DMS153 (cell line): ENCODE data around the gene ITGB1.
"Not testable (repeated sequence)": the region's sequence is repeated elsewhere in the genome, so short reads cannot be mapped to it uniquely, and the experiment has no call there.

Experiments
- DNase-seq: peaks from one replicate; lab custom pipeline; 2025; lab: John Stamatoyannopoulos, UW

The ITGB1 gene

GRCh38 chr10:32938554-32939061 is 19.4 kb downstream of the ITGB1 start:
- peak; percentile 34 for DNase-seq

GRCh38 chr10:32937911-32938424 is 20.1 kb downstream of the ITGB1 start:
- no peak for DNase-seq

GRCh38 chr10:32932225-32932729 is 25.8 kb downstream of the ITGB1 start:
- DNase-seq, result no peak

- no peak for DNase-seq
Observed at GRCh38 chr10:32931593-32931992, 26.4 kb downstream of the ITGB1 start.

DNA sequence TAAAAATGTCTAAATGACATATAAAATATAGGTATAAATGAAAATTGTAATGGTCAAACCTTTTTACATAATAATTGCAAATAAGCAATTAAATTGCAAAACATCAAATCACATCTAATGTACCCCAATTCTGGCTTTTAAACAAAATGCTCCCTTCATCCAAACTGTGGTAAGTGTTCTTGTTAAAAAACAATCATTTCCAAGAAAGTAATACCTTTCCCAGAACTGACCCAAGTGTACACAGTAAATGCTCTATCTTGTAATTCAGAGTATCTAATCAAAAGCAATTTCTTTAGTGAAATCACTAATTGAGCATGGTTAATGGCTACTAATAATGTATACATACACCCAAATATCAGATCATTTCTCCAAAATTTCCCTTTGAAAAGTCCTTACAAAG is 28.0 kb downstream of the ITGB1 start:
- no peak for DNase-seq

DNA sequence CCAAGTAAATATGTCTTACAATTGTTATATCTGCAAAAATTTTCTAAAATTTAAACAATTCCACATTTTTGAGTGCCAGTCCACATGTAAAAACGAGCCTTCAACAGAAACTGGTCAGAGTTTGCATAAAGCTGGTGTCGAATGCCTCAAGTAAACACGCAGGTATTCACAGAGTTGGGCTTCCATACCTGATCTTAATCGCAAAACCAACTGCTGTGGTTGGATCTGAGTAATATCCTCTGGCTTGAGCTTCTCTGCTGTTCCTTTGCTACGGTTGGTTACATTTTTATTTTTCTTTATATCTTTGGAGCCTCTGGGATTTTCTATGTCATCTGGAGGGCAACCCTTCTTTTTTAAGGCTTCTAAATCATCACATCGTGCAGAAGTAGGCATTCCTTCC is 28.4 kb downstream of the ITGB1 start:
- DNase-seq, result no peak

DNA sequence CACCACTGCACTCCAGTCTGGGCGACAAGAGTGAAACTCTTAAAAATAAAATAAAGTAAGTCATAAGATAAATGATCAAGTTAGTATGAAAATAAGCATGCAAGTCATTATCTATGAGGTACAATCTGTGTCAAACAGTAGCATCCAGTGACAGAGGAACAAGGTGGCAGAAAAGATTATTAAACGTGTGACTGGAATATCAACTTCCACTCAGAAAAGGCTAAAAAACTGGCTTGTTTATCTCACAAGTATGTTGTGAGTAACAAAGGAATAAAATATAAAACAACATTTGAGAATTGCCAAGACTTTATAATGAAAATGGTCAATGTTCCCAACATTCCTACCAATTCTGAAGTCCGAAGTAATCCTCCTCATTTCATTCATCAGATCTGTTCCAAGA is 30.3 kb downstream of the ITGB1 start:
- DNase-seq, result no peak

GRCh38 chr10:32923849-32924248 is 34.2 kb downstream of the ITGB1 start:
- DNase-seq, result no peak

DNA sequence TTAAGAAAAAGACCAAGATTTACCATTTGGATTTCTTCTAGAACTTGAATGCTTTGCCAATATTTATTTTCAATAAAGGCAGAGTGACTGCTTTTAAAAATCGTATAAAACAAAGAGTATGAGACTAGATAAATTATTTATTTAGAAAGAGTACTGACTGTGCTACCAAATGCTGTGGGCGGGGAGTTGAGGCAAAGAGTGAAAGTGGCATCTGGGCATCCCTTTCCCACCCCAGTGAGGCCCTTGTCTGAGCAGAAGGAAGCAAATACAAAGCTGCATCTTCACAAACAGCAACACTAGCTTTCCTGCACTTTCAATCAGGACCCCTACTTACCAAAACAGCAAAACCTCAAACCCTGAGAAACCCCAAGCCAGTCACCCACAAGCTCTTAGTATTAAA is 34.9 kb downstream of the ITGB1 start:
- no peak for DNase-seq

GRCh38 chr10:32922170-32922569 is 35.9 kb downstream of the ITGB1 start:
- no peak for DNase-seq

- not testable (repeated sequence) for DNase-seq
Observed at GRCh38 chr10:32917817-32918216, 40.2 kb downstream of the ITGB1 start.

DNA sequence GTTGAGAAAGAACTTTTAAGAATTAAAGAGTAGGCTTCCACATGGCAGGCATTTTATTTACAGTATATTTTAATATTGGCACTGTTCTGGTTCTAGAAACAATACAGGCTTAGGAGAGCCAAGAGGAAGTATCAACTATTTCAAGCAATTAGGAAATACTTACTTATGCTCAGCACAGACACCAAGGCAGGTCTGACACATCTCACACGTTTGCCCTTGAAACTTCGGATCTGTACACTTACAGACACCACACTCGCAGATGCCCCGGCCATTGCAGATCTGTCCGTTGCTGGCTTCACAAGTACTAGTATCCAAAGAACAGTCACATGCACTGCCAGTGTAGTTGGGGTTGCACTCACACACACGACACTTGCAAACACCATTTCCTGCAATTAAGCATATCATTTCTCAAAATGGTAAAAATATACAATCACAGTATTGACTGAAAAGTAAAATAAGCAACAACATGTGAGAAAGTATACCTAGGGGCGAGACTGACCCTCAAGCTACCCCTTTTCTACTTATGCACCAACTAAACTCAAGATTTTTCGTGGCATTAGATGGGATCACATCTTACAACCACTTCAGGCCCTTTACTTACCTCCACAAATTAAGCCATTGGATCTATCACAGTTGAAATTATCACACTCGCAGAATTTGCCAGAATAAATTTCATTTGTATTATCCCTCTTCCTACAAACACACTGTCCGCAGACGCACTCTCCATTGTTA is 46.6 kb downstream of the ITGB1 start:
- no peak for DNase-seq

DNA sequence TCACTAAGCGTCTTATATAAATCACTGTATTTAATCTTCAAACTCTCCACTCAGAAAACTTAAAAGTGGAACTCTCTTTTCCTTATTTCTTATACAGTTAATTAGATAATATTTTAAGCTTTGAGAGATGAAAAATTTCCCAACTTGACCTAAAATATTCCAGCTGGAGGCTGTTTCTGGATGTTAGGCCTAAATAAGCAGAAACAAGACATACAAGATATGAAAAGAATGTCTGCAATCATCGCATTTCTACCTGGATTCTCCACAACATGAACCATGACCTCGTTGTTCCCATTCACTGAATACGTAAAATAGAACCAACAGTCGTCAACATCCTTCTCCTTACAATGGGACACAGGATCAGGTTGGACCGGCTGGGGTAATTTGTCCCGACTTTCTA is 48.1 kb downstream of the ITGB1 start:
- not testable (repeated sequence) for DNase-seq

DNA sequence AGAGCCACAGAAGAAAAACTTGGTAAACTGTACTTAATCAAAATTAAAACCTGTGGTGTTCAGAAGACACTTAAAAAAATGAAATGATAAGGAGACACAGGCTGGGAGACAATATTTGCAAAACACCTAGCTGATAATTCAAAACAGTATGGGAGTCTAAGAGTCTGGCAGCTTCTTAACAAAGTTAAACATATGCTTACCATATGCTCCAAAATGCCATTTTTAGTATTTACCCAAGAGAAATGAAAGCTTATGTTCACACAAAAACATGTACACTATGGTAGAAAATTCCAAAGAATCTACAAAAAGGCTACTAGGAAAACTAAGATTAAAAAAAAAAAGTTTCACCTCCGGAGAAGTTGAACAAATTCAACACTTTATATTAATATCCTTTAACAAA is 48.6 kb downstream of the ITGB1 start:
- DNase-seq, result no peak

DNA sequence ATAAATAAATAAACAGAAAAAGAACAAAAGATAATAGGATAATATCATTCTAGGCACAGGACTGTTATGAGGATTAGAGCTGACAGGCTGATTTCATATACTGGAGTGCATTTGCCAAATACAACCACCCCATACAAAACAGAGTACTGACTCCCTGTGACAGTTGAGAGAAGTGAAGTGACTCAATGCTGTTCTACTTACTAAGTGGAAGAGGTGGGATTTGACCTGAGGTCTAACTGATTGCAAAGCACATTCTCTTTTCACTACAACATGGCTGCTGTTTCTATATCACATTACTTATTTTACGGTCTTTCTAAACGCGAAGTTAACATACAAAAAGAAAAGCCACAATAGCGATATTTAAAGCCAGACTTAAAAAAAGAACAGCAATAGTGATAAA is 51.4 kb downstream of the ITGB1 start:
- no peak for DNase-seq

DNA sequence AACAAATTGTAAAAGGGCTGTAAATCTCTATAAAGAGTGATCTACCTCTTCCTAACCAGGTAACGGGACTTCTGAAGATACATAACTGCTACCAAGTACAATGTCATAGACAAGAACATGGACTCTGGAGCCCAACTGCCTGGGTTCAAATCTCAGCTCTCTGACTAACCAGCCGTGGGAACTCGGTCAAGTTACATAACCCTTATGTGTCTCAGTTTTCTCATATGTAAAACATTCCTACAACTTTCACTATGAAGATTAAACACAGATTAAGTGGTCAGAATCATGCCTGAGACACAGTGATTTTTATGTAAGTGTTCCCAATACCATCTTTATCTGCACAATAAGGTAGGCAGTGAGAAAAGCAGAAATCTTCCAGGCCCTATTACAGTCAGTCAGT is 52.6 kb downstream of the ITGB1 start:
- DNase-seq, result no peak

GRCh38 chr10:32901815-32902214 is 56.2 kb downstream of the ITGB1 start:
- no peak for DNase-seq

DNA sequence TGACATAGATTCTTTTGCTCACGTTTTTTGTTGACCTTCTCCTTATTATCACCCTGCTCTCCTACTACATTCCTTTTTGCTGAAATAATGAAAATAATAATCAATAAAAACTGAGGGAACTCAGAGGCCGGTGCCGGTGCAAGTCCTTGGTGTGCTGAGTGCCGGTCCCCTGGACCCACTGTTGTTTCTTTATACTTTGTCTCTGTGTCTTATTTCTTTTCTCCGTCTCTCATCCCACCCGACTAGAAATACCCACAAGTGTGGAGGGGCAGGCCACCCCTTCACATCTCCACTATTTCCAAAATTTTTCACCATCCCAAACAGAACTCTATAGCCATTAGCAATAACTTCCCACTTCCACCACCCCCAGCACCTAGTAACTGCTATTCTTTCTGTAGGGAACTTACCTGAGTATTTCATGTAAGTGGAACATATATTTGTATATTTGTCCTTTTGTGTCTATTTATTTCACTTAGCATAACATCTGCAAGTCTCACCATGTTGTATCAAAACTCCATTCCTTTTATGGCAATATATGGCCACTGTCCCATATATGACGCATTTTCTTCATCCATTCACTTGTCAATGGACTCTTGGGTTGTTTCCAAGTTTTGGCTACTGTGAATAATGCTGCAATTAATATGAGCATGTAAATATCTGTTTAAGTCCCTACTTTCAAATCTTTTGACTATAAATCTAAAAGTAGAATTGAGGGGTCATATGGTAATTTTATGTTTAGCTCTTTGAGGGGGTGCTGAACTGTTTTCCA is 62.6 kb downstream of the ITGB1 start:
- not testable (repeated sequence) for DNase-seq

GRCh38 chr10:32893916-32894664 is 63.9 kb downstream of the ITGB1 start:
- DNase-seq, result no peak

GRCh38 chr10:32893434-32893833 is 64.6 kb downstream of the ITGB1 start:
- no peak for DNase-seq

DNA sequence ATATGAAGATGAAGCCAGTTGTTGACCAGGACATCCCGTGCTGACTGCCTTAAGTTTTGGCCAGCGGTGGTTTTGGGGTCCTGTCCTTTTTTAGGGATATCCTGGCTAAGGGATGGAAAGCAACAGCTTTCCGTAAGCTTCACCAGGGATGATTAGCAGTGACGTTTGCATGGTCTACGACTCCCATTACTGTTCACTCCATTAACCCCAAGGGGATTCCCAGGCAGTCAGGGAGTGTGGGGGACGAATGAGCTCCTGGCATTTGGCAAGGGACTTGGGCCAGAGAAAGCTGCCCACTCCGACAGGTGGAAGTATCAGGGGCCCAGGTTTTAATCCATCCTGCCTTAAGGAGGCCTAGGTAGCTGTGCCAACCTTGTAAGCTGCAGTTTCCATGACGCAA is 66.8 kb downstream of the ITGB1 start:
- DNase-seq, result no peak

GRCh38 chr10:32890444-32890843 is 67.6 kb downstream of the ITGB1 start:
- no peak for DNase-seq
